Measurements from ENCODE around the gene HDAC4.

DNA sequence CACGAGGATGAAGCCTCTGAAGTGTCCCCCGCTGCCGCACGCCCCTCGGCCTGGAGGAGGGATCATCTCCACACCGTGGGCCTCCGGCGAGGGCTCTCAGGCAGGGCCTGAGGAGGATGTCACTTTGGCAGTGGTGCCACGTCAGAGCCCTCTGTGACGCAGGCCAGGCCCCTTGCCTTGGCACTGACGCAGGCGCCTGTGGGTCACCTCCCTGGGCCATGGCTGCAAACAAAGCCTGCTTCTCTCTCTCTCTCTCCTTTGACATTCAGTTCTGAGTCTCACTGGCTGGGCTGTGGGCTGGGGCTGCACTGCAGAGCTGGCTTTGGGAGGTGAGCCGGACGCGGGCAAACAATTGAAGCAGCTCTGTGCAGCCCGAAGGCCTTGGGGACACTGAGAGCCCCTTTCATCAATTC, 279.2 kb downstream of the HDAC4 start:
- TF ChIP-seq, protein P1, sequence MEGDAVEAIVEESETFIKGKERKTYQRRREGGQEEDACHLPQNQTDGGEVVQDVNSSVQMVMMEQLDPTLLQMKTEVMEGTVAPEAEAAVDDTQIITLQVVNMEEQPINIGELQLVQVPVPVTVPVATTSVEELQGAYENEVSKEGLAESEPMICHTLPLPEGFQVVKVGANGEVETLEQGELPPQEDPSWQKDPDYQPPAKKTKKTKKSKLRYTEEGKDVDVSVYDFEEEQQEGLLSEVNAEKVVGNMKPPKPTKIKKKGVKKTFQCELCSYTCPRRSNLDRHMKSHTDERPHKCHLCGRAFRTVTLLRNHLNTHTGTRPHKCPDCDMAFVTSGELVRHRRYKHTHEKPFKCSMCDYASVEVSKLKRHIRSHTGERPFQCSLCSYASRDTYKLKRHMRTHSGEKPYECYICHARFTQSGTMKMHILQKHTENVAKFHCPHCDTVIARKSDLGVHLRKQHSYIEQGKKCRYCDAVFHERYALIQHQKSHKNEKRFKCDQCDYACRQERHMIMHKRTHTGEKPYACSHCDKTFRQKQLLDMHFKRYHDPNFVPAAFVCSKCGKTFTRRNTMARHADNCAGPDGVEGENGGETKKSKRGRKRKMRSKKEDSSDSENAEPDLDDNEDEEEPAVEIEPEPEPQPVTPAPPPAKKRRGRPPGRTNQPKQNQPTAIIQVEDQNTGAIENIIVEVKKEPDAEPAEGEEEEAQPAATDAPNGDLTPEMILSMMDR (IDR thresholded peaks at IDR 0.05) = peak in 1 of 5 experiments; percentile 18
- TF ChIP-seq POLR2A (IDR thresholded peaks at IDR 0.05) (peak; percentile 14 to 67), EP300 (IDR thresholded peaks at IDR 0.05) (peak; percentile 89 to 96)

Measured in tibial nerve (tissue), 4 donors.